GM12878 (cell line): ENCODE data around the gene LAMB4. TPM values are rescaled to one million over a fixed set of nuclear protein-coding genes. Genes with fewer than 3 reads are reported as not detected.

ENCODE experiments used
- ATAC-seq: fragments of 200-7000 bp; cut with Tn5 transposase; 3 replicates; pipeline ENCODE4 v1.9.1; 2020; ENCODE audit warnings: mild to moderate bottlenecking, moderate library complexity
- BruUV-seq: library from RNA; stranded (reverse); fragments of 400-500 nt; replicated peaks from 2 replicates; lab custom pipeline; 2021; lab: Mats Ljungman, UMichigan
- CTCF ChIA-PET: fragments of 300-600 bp; sonication (Branson Sonifier 250); formaldehyde crosslinking; extraction: SDS; loops from one replicate; lab custom pipeline; 2021; ENCODE audit warnings: inconsistent platforms; lab: Yijun Ruan, JAX
- POLR2A ChIA-PET: fragments of 350-600 bp; formaldehyde crosslinking; extraction: SDS; loops from one replicate; lab custom pipeline; 2021; ENCODE audit warnings: inconsistent platforms; lab: Charles Lee
- RAD21 ChIA-PET: fragments of 300-600 bp; sonication (Branson Sonifier 250); formaldehyde crosslinking; loops from one replicate; lab custom pipeline; 2023; ENCODE audit warnings: antibody characterized with exemption; ENCODE audit not compliant: unreplicated experiment; lab: Charles Lee
- SMC1A ChIA-PET: fragments of 300-600 bp; sonication (Branson Sonifier 250); formaldehyde crosslinking; loops from one replicate; lab custom pipeline; 2023; ENCODE audit not compliant: unreplicated experiment, uncharacterized antibody; lab: Charles Lee
- DNase-seq: peaks from one replicate; pipeline ENCODE4 v3.0.0-alpha.2; 2011; ENCODE audit warnings: low read depth, low spot score
- FAIRE-seq: peaks from 3 replicates; lab custom pipeline; 2011; peaks lifted over from hg19 to GRCh38; lab: Jason Lieb, UNC
- H2AFZ ChIP-seq: 2 replicates; pipeline ENCODE4 v1.6.0; 2011; ENCODE audit warnings: low read depth, low read length, control low read depth; ENCODE audit not compliant: control insufficient read depth
- H3K27ac ChIP-seq: 2 replicates; pipeline ENCODE4 v1.5.1; 2011; ENCODE audit warnings: control low read depth; ENCODE audit not compliant: control insufficient read depth, insufficient read depth
- H3K27me3 ChIP-seq, 2 experiments: replicated peaks in 1 of 2; 2 replicates each; pipeline versions ENCODE4 v1.6.0 to v1.6.1; 2011; ENCODE audit warnings: low read length in 1 of 2; ENCODE audit not compliant: control insufficient read depth in 2 of 2, insufficient read depth in 2 of 2
- H3K36me3 ChIP-seq, 2 experiments: 2 replicates each; pipeline ENCODE4 v1.5.1; 2011; ENCODE audit warnings: low read length in 1 of 2; ENCODE audit not compliant: control insufficient read depth in 2 of 2, insufficient read depth in 2 of 2
- H3K4me1 ChIP-seq: 2 replicates; pipeline ENCODE4 v1.6.1; 2011; ENCODE audit warnings: mild to moderate bottlenecking, low read length, moderate library complexity, mixed read lengths; ENCODE audit not compliant: control insufficient read depth, insufficient read depth
- H3K4me2 ChIP-seq: 2 replicates; pipeline ENCODE4 v1.6.0; 2011; ENCODE audit warnings: control low read depth; ENCODE audit not compliant: control insufficient read depth, insufficient read depth
- H3K4me3 ChIP-seq: fragments of 200-600 bp; sonication (generic); 2 replicates; pipeline ENCODE4 v1.5.1; 2016
- H3K79me2 ChIP-seq: 2 replicates; pipeline ENCODE4 v1.6.0; 2011; ENCODE audit warnings: low read length; ENCODE audit not compliant: control insufficient read depth, insufficient read depth
- H3K9ac ChIP-seq: 2 replicates; pipeline ENCODE4 v1.8.0; 2011; ENCODE audit warnings: low read length, control low read depth, mixed read lengths; ENCODE audit not compliant: control insufficient read depth, insufficient read depth
- H3K9me3 ChIP-seq: replicated peaks from 3 replicates; pipeline ENCODE4 v1.5.1; 2011; ENCODE audit warnings: mild to moderate bottlenecking, low read length; ENCODE audit not compliant: control insufficient read depth, insufficient read depth
- H4K20me1 ChIP-seq: 2 replicates; pipeline ENCODE4 v1.6.0; 2011; ENCODE audit not compliant: control insufficient read depth, insufficient read depth
- BHLHE40 ChIP-seq, 2 experiments: fragments of 450-650 bp in 1 of 2; IDR thresholded peaks; 2 replicates each; pipeline ENCODE4 v1.6.1; 2011 to 2017; ENCODE audit warnings: low read depth in 2 of 2, borderline replicate concordance in 1 of 2, improper control_type of control experiment in 1 of 2, low read length in 1 of 2, mild to moderate bottlenecking in 1 of 2
- EED ChIP-seq: sonication (generic); IDR thresholded peaks from 2 replicates; pipeline ENCODE4 v1.6.1; 2016; ENCODE audit warnings: antibody characterized with exemption, low read depth
- EP300 ChIP-seq, 2 experiments: fragments of 150-350 bp in 1 of 2; IDR thresholded peaks; 2 replicates each; pipeline ENCODE4 v1.6.1; 2011 to 2012; ENCODE audit warnings: low read depth in 2 of 2, low read length in 2 of 2, borderline replicate concordance in 1 of 2, improper control_type of control experiment in 1 of 2, inconsistent platforms in 1 of 2; ENCODE audit not compliant: control insufficient read depth in 1 of 2
- LARP7 ChIP-seq: fragments of 450-650 bp; IDR thresholded peaks from 2 replicates; pipeline ENCODE4 v1.6.1; 2017; ENCODE audit warnings: mild to moderate bottlenecking
- MYB ChIP-seq: fragments of 150-350 bp; IDR thresholded peaks from 2 replicates; pipeline ENCODE4 v1.6.1; 2014; ENCODE audit warnings: mild to moderate bottlenecking, low read depth, low read length, borderline replicate concordance
- NR2C1 ChIP-seq: fragments of 450-650 bp; IDR thresholded peaks from 2 replicates; pipeline ENCODE4 v1.6.1; 2017; ENCODE audit warnings: antibody characterized with exemption, mild to moderate bottlenecking, moderate library complexity
- PML ChIP-seq: IDR thresholded peaks from 2 replicates; pipeline ENCODE4 v1.6.1; 2012; ENCODE audit warnings: low read length, inconsistent platforms
- POLR2AphosphoS2 ChIP-seq: IDR thresholded peaks from 2 replicates; pipeline ENCODE4 v1.6.1; 2011; ENCODE audit warnings: low read depth, mild to moderate bottlenecking, low read length, improper control_type of control experiment, moderate library complexity
- RFX5 ChIP-seq: IDR thresholded peaks from 2 replicates; pipeline ENCODE4 v1.6.1; 2011; ENCODE audit warnings: low read depth, low read length, improper control_type of control experiment
- STAT1 ChIP-seq: fragments of 450-650 bp; conservative IDR thresholded peaks from 2 replicates; pipeline ENCODE4 v1.6.1; 2014; ENCODE audit warnings: antibody characterized with exemption, mild to moderate bottlenecking
- SUZ12 ChIP-seq: fragments of 200-600 bp; sonication (generic); IDR thresholded peaks from one replicate; pipeline ENCODE4 v1.6.1; 2018; ENCODE audit warnings: antibody characterized with exemption, mild to moderate bottlenecking; ENCODE audit not compliant: unreplicated experiment
- TCF12 ChIP-seq: IDR thresholded peaks from 2 replicates; pipeline ENCODE4 v1.6.1; 2011; ENCODE audit warnings: low read depth, mild to moderate bottlenecking, low read length
- YY1 ChIP-seq: IDR thresholded peaks from 2 replicates; pipeline ENCODE4 v1.6.1; 2011; ENCODE audit warnings: low read depth, mild to moderate bottlenecking, low read length
- WGBS: methylation state at CpG from one replicate; pipeline ENCODE4 v1.1.6; 2016; ENCODE audit warnings: low lambda C conversion rate; ENCODE audit not compliant: insufficient replicate concordance, insufficient coverage; ENCODE audit errors: missing lambda C conversion rate; 5-methylcytosine and 5-hydroxymethylcytosine counted together
- in situ Hi-C: fragments of 300-500 bp; cut with MboI; formaldehyde crosslinking; loops from 9 replicates; pipeline ENCODE4 v1.14.3; 2018; ENCODE audit warnings: mixed read lengths
- intact Hi-C: fragments of 100-400 bp; cut with micrococcal nuclease; formaldehyde crosslinking; loops from one replicate; pipeline ENCODE4 v1.14.2; 2022; ENCODE audit not compliant: unreplicated experiment
- polyA plus RNA-seq, 11 experiments: library from polyadenylated mRNA; depleted of rRNA in 4 of 11; unstranded in 6 of 11; stranded (reverse) in 5 of 11; fragments of >200 nt; fragmentation: Nextera tagmentation in 4 of 11; fragmentation: Illumina TruSeq in 1 of 11; extraction: Ambion mirVana in 4 of 11; extraction: Trizol in 1 of 11; gene quantifications; 1 replicate in 1 of 11; 2 replicates in 10 of 11; pipeline versions ENCODE4 v1.2.1 to v1.2.3, GENCODE V29; 2011 to 2016; ENCODE audit warnings: inconsistent platforms in 2 of 11, missing spikeins in 2 of 11, low read depth in 1 of 11
- total RNA-seq, 4 experiments: library from RNA; depleted of rRNA in 3 of 4; stranded (reverse); fragments of >200 nt in 3 of 4; fragmentation: Illumina TruSeq in 1 of 4; extraction: Trizol in 1 of 4; gene quantifications; 2 replicates each; pipeline versions ENCODE4 v1.2.1 to v1.2.3, GENCODE V29; 2013 to 2021
- TF ChIP-seq, protein P1 (sequence below): fragments of 450-650 bp; IDR thresholded peaks from 2 replicates; pipeline ENCODE4 v1.6.1; 2017; ENCODE audit warnings: mild to moderate bottlenecking
- TF ChIP-seq, protein P2 (sequence below): fragments of 450-650 bp; conservative IDR thresholded peaks from 2 replicates; pipeline ENCODE4 v1.6.1; 2017; ENCODE audit warnings: mild to moderate bottlenecking, moderate library complexity
- TF ChIP-seq, protein P3 (sequence below): IDR thresholded peaks from 2 replicates; pipeline ENCODE4 v1.6.1; 2011; ENCODE audit warnings: mild to moderate bottlenecking, low read depth, low read length, moderate library complexity; ENCODE audit not compliant: insufficient replicate concordance
- TF ChIP-seq, protein P4 (sequence below): IDR thresholded peaks from 2 replicates; pipeline ENCODE4 v1.6.1; 2012; ENCODE audit warnings: low read depth, low read length, improper control_type of control experiment

The LAMB4 gene
- total and polyA plus RNA-seq, 10 of the 15 experiments (the other 5 are each of a cell fraction or from before 2014, with no cell fraction given) = 0.04 to 0.06 TPM; not detected in 8

DNA sequence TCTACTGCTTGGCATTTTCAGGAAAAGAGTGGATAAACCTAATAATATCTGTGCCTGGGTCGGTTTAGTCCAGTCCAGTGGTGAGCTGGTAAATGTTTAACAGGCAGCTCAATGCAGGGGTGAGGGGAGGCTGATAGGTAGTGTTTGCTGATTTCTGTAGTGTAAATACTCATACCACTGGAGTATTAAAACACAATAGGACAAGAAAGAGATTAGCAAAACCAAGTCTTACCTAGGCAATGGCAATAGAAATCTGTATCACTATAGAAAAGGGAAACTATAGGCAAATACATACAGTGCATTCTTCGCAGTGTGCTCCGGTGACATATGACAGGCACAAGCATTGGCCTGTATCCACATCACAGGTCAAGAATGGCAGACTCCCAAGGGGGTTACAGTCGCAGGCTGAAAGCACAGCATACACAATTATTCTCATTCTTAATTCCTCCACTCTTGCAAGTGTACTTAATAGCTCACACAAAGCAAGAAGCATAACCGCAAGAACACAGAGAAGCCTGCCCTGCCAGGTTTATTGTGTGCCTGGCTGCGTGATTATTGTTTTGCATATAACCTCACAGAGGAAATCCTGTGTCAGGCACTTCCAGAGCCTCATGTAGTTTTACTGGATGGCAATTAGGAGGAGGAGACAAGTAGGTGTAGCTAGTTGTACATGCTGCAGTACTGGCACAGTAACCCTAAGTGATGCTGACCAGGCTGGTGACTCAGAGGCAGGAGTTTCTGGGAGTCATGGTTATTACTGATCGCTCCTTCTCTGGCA lies 35.0 kb downstream of the LAMB4 start:
- intact Hi-C loops = no loop called here
- Histone ChIP-seq H2AFZ (no peak overlapping the region), H3K9ac (no peak overlapping the region), H3K4me1 (no peaks in the 10 kb centered on the region), H3K36me3 (no peaks in the 10 kb centered on the region), H3K4me3 (no peak overlapping the region), H3K27me3 (no peaks in the 10 kb centered on the region), H3K9me3 (no peaks in the 10 kb centered on the region), H3K79me2 (no peaks in the 10 kb centered on the region), H3K27ac (no peak overlapping the region), H3K4me2 (no peak overlapping the region), H4K20me1 (no peaks in the 10 kb centered on the region)
- WGBS = 10% methylated on average over 7 of the region's 7 CpGs
- CTCF ChIA-PET = interaction anchor here (0.6 to 1.4 kb wide), 4 partner anchors 15 to 354 kb away, joined by 3 to 4 read pairs (median 4); no protein-coding TSS in a partner anchor
- FAIRE-seq (no peak), ATAC-seq (peak; percentile 91), DNase-seq (no peak)
- BruUV-seq = no TSS peak
- POLR2A ChIA-PET = no interaction called here
- SMC1A ChIA-PET = interaction anchor here (0.6 to 1.3 kb wide), 5 partner anchors 19 to 484 kb away, joined by 3 to 4 read pairs (median 3); no protein-coding TSS in a partner anchor
- in situ Hi-C loops = no loop called here
- RAD21 ChIA-PET = interaction anchor here (0.7 kb wide), 1 partner anchor 51 kb away, joined by 3 read pairs; no protein-coding TSS in a partner anchor
- TF ChIP-seq, protein P1, sequence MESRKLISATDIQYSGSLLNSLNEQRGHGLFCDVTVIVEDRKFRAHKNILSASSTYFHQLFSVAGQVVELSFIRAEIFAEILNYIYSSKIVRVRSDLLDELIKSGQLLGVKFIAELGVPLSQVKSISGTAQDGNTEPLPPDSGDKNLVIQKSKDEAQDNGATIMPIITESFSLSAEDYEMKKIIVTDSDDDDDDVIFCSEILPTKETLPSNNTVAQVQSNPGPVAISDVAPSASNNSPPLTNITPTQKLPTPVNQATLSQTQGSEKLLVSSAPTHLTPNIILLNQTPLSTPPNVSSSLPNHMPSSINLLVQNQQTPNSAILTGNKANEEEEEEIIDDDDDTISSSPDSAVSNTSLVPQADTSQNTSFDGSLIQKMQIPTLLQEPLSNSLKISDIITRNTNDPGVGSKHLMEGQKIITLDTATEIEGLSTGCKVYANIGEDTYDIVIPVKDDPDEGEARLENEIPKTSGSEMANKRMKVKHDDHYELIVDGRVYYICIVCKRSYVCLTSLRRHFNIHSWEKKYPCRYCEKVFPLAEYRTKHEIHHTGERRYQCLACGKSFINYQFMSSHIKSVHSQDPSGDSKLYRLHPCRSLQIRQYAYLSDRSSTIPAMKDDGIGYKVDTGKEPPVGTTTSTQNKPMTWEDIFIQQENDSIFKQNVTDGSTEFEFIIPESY = no peak
- TF ChIP-seq POLR2AphosphoS2 (no peak), MYB (no peak), RFX5 (no peak), BHLHE40 (IDR thresholded peaks at IDR 0.05; ENCODE audit: borderline replicate concordance in 1 of 2, low read depth in 2 of 2, low read length in 1 of 2) (peak; percentile 8 to 19; a peak in 1 of 4 replicates), LARP7 (no peak), SUZ12 (no peak), EP300 (IDR thresholded peaks at IDR 0.05; ENCODE audit: borderline replicate concordance in 1 of 2, control insufficient read depth in 1 of 2, low read depth in 2 of 2, low read length in 2 of 2) (0 out of 4 replicates have a peak, but pooled peaks of 1 of the 2 experiments have one; percentile 10), STAT1 (no peak), EED (no peak), TCF12 (no peak), NR2C1 (no peak), PML (no peak), YY1 (no peak)
- TF ChIP-seq, protein P2, sequence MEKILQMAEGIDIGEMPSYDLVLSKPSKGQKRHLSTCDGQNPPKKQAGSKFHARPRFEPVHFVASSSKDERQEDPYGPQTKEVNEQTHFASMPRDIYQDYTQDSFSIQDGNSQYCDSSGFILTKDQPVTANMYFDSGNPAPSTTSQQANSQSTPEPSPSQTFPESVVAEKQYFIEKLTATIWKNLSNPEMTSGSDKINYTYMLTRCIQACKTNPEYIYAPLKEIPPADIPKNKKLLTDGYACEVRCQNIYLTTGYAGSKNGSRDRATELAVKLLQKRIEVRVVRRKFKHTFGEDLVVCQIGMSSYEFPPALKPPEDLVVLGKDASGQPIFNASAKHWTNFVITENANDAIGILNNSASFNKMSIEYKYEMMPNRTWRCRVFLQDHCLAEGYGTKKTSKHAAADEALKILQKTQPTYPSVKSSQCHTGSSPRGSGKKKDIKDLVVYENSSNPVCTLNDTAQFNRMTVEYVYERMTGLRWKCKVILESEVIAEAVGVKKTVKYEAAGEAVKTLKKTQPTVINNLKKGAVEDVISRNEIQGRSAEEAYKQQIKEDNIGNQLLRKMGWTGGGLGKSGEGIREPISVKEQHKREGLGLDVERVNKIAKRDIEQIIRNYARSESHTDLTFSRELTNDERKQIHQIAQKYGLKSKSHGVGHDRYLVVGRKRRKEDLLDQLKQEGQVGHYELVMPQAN = no peak
- TF ChIP-seq, protein P3, sequence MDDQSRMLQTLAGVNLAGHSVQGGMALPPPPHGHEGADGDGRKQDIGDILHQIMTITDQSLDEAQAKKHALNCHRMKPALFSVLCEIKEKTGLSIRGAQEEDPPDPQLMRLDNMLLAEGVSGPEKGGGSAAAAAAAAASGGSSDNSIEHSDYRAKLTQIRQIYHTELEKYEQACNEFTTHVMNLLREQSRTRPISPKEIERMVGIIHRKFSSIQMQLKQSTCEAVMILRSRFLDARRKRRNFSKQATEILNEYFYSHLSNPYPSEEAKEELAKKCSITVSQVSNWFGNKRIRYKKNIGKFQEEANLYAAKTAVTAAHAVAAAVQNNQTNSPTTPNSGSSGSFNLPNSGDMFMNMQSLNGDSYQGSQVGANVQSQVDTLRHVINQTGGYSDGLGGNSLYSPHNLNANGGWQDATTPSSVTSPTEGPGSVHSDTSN = no peak
- TF ChIP-seq, protein P4, sequence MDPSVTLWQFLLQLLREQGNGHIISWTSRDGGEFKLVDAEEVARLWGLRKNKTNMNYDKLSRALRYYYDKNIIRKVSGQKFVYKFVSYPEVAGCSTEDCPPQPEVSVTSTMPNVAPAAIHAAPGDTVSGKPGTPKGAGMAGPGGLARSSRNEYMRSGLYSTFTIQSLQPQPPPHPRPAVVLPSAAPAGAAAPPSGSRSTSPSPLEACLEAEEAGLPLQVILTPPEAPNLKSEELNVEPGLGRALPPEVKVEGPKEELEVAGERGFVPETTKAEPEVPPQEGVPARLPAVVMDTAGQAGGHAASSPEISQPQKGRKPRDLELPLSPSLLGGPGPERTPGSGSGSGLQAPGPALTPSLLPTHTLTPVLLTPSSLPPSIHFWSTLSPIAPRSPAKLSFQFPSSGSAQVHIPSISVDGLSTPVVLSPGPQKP = no peak
